A549 treated with CpdA at 1 μM for 4 hours (cell line): ENCODE results near the gene TARBP2. TPM values are rescaled to one million over a fixed set of nuclear protein-coding genes. Genes with fewer than 3 reads are reported as not detected.

Source experiments
- total RNA-seq: library from RNA; stranded (reverse); fragments of 200-300 nt; extraction: Qiagen RNA extraction; gene quantifications from 5 replicates; pipeline ENCODE4 v1.2.3, GENCODE V29; 2022; ENCODE audit warnings: low read depth

Gene TARBP2, protein sequence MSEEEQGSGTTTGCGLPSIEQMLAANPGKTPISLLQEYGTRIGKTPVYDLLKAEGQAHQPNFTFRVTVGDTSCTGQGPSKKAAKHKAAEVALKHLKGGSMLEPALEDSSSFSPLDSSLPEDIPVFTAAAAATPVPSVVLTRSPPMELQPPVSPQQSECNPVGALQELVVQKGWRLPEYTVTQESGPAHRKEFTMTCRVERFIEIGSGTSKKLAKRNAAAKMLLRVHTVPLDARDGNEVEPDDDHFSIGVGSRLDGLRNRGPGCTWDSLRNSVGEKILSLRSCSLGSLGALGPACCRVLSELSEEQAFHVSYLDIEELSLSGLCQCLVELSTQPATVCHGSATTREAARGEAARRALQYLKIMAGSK
- total RNA-seq, result 47.6 to 65.0 TPM (median 60.5 TPM) in 5 replicates

DNA sequence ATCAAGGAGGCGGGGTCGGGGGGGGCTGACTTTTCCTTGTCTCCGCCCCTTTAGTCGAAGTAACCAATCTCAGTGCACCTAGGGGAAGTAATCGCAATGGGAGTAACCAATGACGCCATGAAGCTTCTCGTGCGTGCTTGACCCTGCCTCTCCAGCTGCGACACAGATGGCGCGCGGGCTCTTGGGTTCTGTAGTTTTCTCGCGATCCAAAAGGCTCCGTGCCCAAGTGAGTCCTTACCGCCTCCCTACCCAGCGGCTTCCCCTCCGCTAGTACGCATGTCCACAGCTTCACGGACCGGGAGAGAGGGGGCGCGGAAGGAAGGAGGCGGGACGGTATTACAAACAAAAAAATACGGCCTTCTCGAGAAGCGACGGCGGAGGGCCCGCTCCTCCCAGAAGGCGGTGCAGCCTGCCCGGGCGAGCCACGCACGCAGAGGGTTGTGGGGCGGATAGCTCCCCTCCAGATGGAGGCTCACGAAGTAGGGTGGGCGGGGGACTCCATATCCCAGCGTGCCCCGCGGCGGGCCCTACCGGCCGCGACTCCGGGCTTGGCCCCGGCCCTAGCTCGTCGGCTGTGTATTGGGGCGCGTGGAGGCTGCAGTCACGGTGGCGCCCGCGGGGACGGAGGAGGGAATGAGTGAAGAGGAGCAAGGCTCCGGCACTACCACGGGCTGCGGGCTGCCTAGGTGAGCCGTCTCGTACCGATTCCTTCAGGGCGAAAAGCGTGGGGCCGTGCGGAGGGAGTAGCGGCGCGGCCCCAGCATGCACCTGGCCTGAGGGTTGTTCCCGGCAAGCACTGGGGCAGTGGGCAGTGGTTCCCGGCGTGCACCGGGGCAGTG, at the start of gene TARBP2:
Gene TARBP2, plus strand, starts transcription at position 508 of the 839 bp plus-strand sequence. Its CDS starts 126 bp downstream, at position 634.

DNA sequence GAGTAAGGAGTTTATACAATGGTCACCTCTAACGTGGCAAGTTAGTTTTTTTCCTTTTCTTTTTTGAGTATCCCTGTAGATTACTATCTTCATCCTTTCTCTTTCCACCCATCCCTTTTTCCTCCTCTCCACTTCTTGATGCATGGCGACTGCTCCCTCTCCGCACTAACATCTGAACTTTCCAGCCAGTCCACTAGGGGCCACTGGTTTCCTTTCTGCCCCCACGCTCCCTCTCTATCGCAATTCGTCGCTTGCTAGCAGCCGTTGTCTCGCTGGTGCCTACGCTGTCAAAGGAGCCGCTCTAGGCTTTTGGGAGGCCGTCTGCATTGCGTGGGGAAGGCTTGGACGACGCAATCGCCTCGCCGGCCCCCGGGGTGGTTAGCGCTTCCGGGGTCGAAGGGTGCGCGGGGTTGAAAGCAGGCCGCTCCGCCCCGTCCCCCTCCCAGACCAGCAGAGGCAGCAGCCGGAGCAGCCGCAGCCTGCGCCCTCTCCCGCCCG, 49.4 kb upstream of the TARBP2 start, which contains the start of gene PCBP2:
Gene PCBP2, plus strand, starts transcription at position 442 of the 498 bp plus-strand sequence. CDS start 2,699 bp downstream, outside the sequence.

DNA sequence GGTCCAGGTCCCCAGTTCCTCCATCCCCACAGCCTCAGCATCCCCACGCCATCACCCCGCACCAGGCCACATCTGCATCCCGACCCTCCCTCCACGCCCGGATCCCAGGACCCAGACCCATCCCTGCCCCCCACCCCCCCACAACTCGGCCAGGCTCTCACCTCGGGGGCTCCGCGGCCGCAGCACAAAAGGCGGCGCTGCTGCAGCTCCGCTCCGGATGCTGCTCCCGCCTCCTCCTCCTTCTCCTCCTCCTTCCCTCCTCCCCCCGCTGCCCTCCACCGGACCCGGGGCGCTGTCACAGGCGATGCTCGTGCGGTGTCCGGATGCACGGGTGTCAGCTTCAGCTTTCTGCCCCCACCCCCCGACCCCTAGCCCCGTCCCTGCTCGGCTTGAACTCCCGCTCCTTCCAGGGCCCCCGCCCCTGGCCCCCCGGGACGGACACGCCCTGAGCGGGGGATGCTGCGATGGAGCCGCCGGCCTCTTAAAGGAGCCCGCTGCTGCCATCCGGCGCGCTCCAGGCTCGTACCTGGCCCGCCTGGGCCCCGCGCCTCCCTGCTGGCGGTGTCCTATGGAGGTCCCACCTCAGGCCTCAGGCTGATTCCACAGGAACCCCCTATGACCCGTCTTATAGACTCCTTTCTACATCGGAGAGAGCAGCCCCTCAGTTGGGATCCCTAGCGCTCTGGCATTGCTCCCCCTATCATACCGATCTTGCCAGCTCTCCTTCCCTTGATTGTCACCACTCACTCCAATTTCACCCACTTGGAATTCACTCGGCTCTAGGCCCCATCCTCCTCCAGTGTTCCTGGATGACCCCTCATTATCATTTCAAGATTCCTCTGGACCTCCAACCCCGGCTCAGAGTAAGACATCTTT, 1.6 kb upstream of the TARBP2 start, which contains the start of gene MAP3K12:
Gene MAP3K12, minus strand, starts transcription at position 193 of the 876 bp plus-strand sequence. CDS start 12,067 bp downstream, outside the sequence.

DNA sequence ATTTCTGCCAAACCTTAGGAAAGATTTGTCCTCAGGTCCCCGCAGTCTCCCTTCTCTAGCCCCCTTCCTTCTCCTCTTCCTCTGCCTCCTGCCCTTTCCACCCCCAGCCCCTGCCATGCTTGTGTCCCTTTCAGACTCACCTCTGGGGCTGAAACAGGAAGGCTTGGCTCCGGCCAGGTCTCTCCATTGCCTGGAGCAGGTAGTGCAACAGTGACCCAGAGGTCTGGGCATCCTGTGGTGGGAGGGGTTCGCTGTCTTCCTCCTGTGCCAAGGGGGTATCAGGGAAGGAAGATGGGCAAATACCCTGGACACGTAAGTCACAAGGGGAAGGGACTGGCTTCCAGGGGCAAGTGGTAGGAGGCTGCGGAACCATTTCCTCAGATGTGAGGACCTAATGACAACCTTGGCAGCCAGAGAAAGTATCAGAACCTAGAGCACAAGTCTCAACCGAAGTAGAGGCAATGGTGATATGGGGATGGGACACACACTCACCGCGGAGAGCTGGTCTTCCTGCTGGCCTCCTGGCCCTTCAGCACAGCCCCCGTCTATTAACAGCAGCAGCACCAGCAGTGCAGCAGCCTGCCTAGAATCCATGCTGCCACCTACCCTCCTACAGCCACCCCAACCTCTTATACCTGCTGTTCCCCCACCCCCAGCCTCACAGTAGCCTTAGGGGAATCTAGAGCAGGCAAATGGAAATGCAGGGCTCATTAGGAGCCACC, 6.0 kb downstream of the TARBP2 start, which contains the start of gene NPFF:
Gene NPFF, minus strand, starts transcription at position 604 of the 722 bp plus-strand sequence. Its CDS starts 10 bp downstream, at position 594.

Other genes with a start within 250 kb of the TARBP2 start
- gene ESPL1, start 233.0 kb upstream of the TARBP2 start, total RNA-seq, result 18.7 to 21.3 TPM (median 19.6 TPM) in 5 replicates
- 469 to 566 TPM (median 535 TPM) in 5 replicates for gene PFDN5, start 205.7 kb upstream of the TARBP2 start, total RNA-seq
- gene MYG1, start 201.6 kb upstream of the TARBP2 start, total RNA-seq, result 75.0 to 112 TPM (median 95.8 TPM) in 5 replicates
- gene AAAS, start 179.7 kb upstream of the TARBP2 start, total RNA-seq, result 77.3 to 86.9 TPM (median 80.2 TPM) in 5 replicates
- gene SP7, start 164.9 kb upstream of the TARBP2 start, total RNA-seq, result 0.02 to 0.06 TPM in 2 of 5 replicates, not detected in the others
- 18.8 to 25.1 TPM (median 24.2 TPM) in 5 replicates for gene SP1, start 121.1 kb upstream of the TARBP2 start, total RNA-seq
- 1.1 to 2.7 TPM (median 1.8 TPM) in 5 replicates for gene AMHR2, start 77.4 kb upstream of the TARBP2 start, total RNA-seq
- gene PRR13, start 59.5 kb upstream of the TARBP2 start, total RNA-seq, result 303 to 418 TPM (median 388 TPM) in 5 replicates
- 640 to 686 TPM (median 662 TPM) in 5 replicates for gene PCBP2, start 49.2 kb upstream of the TARBP2 start, total RNA-seq
- gene MAP3K12, start 1.8 kb upstream of the TARBP2 start, total RNA-seq, result 13.0 to 16.5 TPM (median 14.7 TPM) in 5 replicates
- not detected in 5 replicates for gene NPFF, start 6.2 kb downstream of the TARBP2 start, total RNA-seq
- gene ATF7, start 125.1 kb downstream of the TARBP2 start, total RNA-seq, result 17.9 to 18.8 TPM (median 18.4 TPM) in 5 replicates
- 570 to 734 TPM (median 654 TPM) in 5 replicates for gene ATP5MC2, start 174.8 kb downstream of the TARBP2 start, total RNA-seq
- gene CALCOCO1, start 226.2 kb downstream of the TARBP2 start, total RNA-seq, result 19.3 to 25.6 TPM (median 21.0 TPM) in 5 replicates